ENCODE measurements around the gene FBXO40.
"Not testable (repeated sequence)": the region's sequence is repeated elsewhere in the genome, so short reads cannot be mapped to it uniquely, and the experiment has no call there.

FBXO40 gene, protein sequence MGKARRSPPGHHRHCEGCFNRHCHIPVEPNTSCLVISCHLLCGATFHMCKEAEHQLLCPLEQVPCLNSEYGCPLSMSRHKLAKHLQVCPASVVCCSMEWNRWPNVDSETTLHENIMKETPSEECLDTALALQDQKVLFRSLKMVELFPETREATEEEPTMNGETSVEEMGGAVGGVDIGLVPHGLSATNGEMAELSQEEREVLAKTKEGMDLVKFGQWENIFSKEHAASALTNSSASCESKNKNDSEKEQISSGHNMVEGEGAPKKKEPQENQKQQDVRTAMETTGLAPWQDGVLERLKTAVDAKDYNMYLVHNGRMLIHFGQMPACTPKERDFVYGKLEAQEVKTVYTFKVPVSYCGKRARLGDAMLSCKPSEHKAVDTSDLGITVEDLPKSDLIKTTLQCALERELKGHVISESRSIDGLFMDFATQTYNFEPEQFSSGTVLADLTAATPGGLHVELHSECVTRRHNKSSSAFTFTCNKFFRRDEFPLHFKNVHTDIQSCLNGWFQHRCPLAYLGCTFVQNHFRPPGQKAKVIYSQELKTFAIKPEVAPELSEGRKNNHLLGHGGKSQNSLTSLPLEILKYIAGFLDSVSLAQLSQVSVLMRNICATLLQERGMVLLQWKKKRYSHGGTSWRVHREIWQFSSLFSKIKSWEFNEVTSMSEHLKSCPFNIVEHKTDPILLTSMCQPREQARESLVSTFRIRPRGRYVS

GRCh38 chr3:121592856-121593702, at the start of gene FBXO40:
Gene FBXO40, plus strand, starts transcription at chr3:121593379. Its CDS starts 27,197 bp downstream, at chr3:121620576.
- DNase-seq, result no peak

DNA sequence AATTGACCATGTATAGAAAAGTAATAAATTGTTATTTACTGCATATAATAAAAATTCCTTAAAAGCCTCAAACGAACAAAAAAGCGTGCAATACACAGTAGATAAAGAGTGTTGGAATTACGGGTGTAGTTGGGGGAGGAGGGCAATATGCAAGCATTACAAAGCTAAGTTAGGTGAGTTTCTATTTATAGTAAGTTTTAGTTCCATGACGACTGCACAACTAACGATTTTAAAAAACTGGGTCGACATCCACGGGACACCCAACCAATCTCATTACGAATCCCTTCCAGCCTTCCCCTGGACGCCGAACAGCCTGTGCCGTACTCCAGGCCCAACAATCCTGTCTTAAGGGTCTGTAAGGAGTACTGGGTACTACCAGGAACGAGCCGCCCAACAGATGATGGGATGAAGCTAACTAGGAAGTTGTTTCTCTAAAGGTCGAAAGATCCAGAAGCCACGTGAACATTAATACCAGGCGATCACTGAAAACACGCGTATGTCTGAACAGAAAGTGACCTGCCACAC, 48.1 kb upstream of the FBXO40 start:
- DNase-seq, result no peak

GRCh38 chr3:121545574-121546455, 47.4 kb upstream of the FBXO40 start, which contains the start of gene POLQ:
Gene POLQ, minus strand, starts transcription at chr3:121545988. Its CDS starts 111 bp downstream, at chr3:121545877.
- peak; percentile 94 for DNase-seq

DNA sequence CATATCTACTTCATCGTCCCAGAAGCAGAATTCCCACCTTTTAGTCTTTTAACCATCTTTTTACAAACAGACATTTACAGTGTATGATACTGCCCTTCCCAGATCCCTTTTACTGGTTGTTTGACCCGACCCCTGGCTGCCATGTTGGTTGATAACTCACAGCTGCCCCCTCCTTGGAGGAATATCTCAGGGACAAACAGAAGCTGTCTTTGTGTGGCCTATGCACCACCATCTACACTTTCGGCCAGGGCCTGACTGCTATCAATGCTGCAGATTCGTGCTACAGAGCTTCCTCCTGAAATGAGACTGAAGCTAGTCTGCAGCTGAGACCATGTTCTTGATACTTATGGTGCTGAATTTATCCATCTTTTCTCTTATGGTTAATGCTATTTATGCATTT, 40.8 kb upstream of the FBXO40 start:
- peak; percentile 20 for DNase-seq

DNA sequence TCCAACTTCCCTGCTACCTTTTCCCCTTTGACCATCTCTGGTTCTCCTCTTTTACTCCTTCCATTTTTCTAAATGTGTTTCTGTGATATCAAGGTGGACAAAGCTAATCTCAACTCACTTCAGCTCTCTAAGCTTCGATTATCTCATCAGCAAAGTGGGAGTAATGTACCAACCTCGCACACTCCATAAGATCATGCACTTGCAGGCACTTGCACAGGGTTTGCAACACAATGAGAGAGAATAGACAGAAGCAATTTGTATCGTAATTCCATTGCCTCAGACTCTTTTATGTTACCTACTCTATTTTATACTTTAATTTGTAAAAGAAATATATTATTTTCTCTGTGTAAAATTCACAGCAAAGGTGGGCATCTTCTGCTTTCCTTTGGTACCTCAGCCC, 40.4 kb upstream of the FBXO40 start:
- no peak for DNase-seq

- no peak for DNase-seq
Observed at GRCh38 chr3:121557426-121557934, 35.7 kb upstream of the FBXO40 start.

GRCh38 chr3:121562148-121562547, 31.0 kb upstream of the FBXO40 start:
- DNase-seq, result no peak

GRCh38 chr3:121566773-121567172, 26.4 kb upstream of the FBXO40 start:
- DNase-seq, result no peak

GRCh38 chr3:121567649-121568048, 25.5 kb upstream of the FBXO40 start, which contains the start of gene ARGFX:
Gene ARGFX, plus strand, starts transcription at chr3:121567949. Its CDS starts 2,765 bp downstream, at chr3:121570714.
- no peak for DNase-seq

- no peak for DNase-seq
Observed at GRCh38 chr3:121574449-121574848, 18.7 kb upstream of the FBXO40 start.

GRCh38 chr3:121581691-121582090, 11.5 kb upstream of the FBXO40 start:
- DNase-seq, result no peak

GRCh38 chr3:121584418-121584817, 8.8 kb upstream of the FBXO40 start:
- DNase-seq, result no peak

GRCh38 chr3:121593806-121594205, 627 bp downstream of the FBXO40 start:
- not testable (repeated sequence) for DNase-seq

DNA sequence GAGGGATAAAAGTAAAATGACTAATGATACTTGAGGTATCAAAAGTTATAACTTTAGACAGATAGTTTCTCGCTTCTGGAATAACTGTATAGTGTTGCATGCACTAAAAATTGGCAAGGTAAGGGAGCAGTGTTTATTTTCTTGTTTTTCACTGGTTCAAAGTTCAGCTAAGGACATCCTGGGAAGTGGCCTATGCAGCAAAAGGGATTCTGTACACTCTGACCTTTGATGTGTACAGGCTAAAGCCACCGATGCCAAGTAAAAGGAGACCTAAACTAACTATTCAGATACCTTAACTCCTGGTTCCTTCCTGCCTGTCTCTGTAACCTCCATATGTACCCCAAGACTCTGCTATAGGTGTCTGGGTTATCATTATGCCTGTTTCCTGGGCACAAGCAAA, 1.7 kb downstream of the FBXO40 start:
- DNase-seq, result no peak

GRCh38 chr3:121595765-121596406, 2.7 kb downstream of the FBXO40 start:
- no peak for DNase-seq

DNA sequence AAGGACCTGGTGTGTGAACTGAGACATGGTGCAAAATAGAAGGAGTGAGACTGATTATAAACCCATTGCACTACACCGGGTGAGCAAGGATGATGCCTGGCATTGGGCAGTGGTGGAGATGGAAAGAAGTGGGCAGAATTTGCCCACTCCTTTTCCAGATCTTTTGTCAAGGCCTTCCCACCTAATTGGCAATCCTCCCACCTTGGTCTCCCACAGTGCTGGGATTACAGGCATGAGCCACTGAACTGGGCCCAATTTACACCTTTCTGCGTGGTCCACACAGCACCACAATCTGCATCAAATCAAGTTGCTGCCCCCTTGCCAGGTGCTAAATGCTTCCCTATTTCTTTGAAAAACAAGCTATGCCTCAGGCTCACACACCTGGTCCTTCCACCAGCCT, 5.4 kb downstream of the FBXO40 start:
- DNase-seq, result no peak

DNA sequence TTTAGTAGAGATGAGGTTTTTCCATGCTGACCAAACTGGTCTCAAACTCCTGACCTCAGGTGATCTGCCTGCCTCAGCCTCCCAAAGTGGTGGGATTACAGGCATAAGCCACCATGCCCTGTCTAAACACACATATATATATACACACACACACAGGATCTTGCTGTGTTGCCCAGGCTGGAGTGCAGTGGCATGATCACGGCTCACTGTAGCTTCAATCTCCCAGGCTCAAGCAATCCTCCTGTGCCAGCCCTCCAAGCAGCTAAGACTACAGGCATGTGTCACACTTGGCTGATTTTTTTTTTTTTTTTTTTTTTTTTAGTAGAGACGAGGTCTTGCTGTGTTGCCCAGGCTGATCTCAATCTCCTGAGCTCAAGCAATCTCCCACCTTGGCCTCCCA, 6.7 kb downstream of the FBXO40 start:
- not testable (repeated sequence) for DNase-seq

DNA sequence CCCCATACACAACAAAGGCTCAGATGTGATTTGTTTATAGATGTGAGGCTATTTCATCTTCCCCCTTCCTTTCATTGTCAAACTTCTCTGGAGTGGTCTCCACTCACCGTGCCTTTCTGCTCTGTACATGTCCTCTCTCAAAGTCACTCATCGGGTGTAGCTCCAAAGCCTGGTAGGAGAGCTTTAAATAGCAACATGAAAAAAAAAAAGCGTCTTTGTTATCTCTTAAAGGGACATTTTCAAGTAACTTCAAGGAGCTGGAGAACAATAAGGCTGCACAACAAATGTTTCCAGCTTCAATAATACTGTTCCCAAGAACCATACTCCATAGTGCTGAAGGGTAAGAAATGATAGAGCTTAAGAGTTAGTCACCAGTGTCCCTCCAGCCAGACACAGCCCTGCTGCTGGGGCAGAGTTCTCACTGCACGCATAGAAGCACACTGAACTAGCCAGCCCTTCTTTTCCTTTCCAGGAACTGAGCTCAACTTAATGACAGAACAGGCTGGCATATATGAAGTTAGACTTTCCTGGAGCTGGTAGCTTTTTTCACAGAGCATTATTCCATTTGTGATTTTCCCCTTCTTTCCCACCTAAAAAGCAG, 8.1 kb downstream of the FBXO40 start:
- DNase-seq, result no peak

- DNase-seq, result no peak
Observed at GRCh38 chr3:121604759-121605158, 11.6 kb downstream of the FBXO40 start.

GRCh38 chr3:121606106-121606505, 12.9 kb downstream of the FBXO40 start:
- DNase-seq, result no peak

DNA sequence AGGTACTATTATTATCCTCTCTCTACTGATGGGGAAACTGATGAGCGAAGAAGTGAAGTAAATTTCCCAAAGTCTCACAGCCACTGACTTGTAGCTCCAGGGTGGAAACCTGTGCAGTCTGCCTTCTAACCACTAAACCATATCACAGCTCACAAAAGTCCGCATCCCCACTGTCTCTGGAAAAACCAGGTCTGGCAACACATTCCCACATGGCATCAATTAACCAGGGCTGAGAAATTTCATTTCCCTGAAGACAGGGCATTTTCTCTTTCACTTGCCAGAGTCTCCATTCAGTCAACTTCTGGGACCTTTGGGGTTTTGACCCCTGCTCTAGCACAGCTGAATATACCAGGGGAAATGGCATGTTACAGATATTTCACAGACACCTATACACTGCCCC, 26.5 kb downstream of the FBXO40 start:
- DNase-seq, result no peak
